HG03558 (cell line): Measurements from ENCODE around the gene BEGAIN.

ENCODE experiments used
- ATAC-seq: cut with Tn5 transposase; IDR thresholded peaks from one replicate; pipeline ENCODE4 v1.9.1; 2021; ENCODE audit warnings: moderate number of reproducible peaks; ENCODE audit not compliant: unreplicated experiment; ENCODE audit errors: extremely low read depth

BEGAIN gene

GRCh38 chr14:100540141-100540925, 46.9 kb downstream of the BEGAIN start:
- ATAC-seq = no peak

GRCh38 chr14:100539766-100540140, 47.5 kb downstream of the BEGAIN start:
- ATAC-seq = no peak

- ATAC-seq = no peak
Measured at GRCh38 chr14:100539003-100539660, 48.1 kb downstream of the BEGAIN start.

GRCh38 chr14:100538351-100539002, 48.7 kb downstream of the BEGAIN start:
- ATAC-seq = no peak

- no peak for ATAC-seq
Measured at GRCh38 chr14:100537446-100538350, 49.5 kb downstream of the BEGAIN start.

GRCh38 chr14:100536721-100537445, 50.3 kb downstream of the BEGAIN start:
- ATAC-seq = no peak

GRCh38 chr14:100536121-100536510, 51.1 kb downstream of the BEGAIN start:
- no peak for ATAC-seq

- ATAC-seq = no peak
Measured at GRCh38 chr14:100535287-100536120, 51.7 kb downstream of the BEGAIN start.

GRCh38 chr14:100534528-100535286, 52.5 kb downstream of the BEGAIN start:
- ATAC-seq = no peak

- ATAC-seq = no peak
Measured at GRCh38 chr14:100533656-100534485, 53.3 kb downstream of the BEGAIN start.

GRCh38 chr14:100532906-100533655, 54.1 kb downstream of the BEGAIN start:
- ATAC-seq = no peak

- no peak for ATAC-seq
Measured at GRCh38 chr14:100532154-100532861, 54.9 kb downstream of the BEGAIN start.

GRCh38 chr14:100531152-100532121, 55.8 kb downstream of the BEGAIN start:
- ATAC-seq = no peak

- ATAC-seq = no peak
Measured at GRCh38 chr14:100530270-100531072, 56.7 kb downstream of the BEGAIN start.
